K562 (cell line): ENCODE data around the gene ZC3HAV1L. TPM values are rescaled to one million over a fixed set of nuclear protein-coding genes. Genes with fewer than 3 reads are reported as not detected.
A peak's percentile ranks its signal among the peaks of the same experiment; 100 is the strongest.

Source experiments
- DPF2 ChIP-seq: fragments of 450-650 bp; IDR thresholded peaks from 2 replicates; pipeline ENCODE4 v1.6.1; 2016
- ELF2 ChIP-seq: fragments of 250-450 bp; sonication (Bioruptor Pico); IDR thresholded peaks from 2 replicates; pipeline ENCODE4 v1.5.0; 2021; ENCODE audit warnings: mild to moderate bottlenecking
- FIP1L1 ChIP-seq: fragments of 200-400 bp; formaldehyde crosslinking; IDR thresholded peaks from 2 replicates; pipeline ENCODE4 v1.6.1; 2018; ENCODE audit warnings: mild to moderate bottlenecking, low read depth, low read length; ENCODE audit not compliant: poor library complexity, severe bottlenecking
- FOXM1 ChIP-seq, 2 experiments: fragments of 450-650 bp in 1 of 2; sonication (generic) in 1 of 2; formaldehyde crosslinking in 1 of 2; IDR thresholded peaks; 2 replicates each; pipeline versions ENCODE4 v1.6.1 to v1.9.0; 2017 to 2022; ENCODE audit warnings: low read depth in 2 of 2, mild to moderate bottlenecking in 2 of 2, missing genetic modification reagents in 1 of 2, moderate library complexity in 1 of 2
- HNRNPK ChIP-seq: fragments of 200-400 bp; formaldehyde crosslinking; IDR thresholded peaks from one replicate; pipeline ENCODE4 v1.6.1; 2018; ENCODE audit warnings: mild to moderate bottlenecking, low read depth, low read length; ENCODE audit not compliant: poor library complexity, severe bottlenecking
- MTA3 ChIP-seq: fragments of 450-650 bp; formaldehyde crosslinking; IDR thresholded peaks from 2 replicates; pipeline ENCODE4 v1.6.1; 2017; ENCODE audit warnings: mild to moderate bottlenecking, borderline replicate concordance
- NCOR1 ChIP-seq: fragments of 450-650 bp; IDR thresholded peaks from 2 replicates; pipeline ENCODE4 v1.6.1; 2016; ENCODE audit warnings: mild to moderate bottlenecking, moderate library complexity
- NFXL1 ChIP-seq: fragments of 450-650 bp; formaldehyde crosslinking; IDR thresholded peaks from 2 replicates; pipeline ENCODE4 v1.4.0; 2021; ENCODE audit warnings: mild to moderate bottlenecking
- PML ChIP-seq: IDR thresholded peaks from 2 replicates; pipeline ENCODE4 v1.6.1; 2012; ENCODE audit warnings: low read length, inconsistent platforms
- POLR2A ChIP-seq: fragments of 450-650 bp; conservative IDR thresholded peaks from 2 replicates; pipeline ENCODE4 v1.6.1; 2016
- RHOXF2B ChIP-seq: fragments of 250-450 bp; sonication (Bioruptor Pico); conservative IDR thresholded peaks from 2 replicates; pipeline ENCODE4 v1.5.1; 2021
- SIRT6 ChIP-seq: IDR thresholded peaks from one replicate; pipeline ENCODE4 v1.6.1; 2012; ENCODE audit warnings: low read depth, mild to moderate bottlenecking, control low read depth, inconsistent platforms, low read length, moderate library complexity
- SOX6 ChIP-seq: fragments of 450-650 bp; IDR thresholded peaks from 2 replicates; pipeline ENCODE4 v1.6.1; 2014; ENCODE audit warnings: mild to moderate bottlenecking
- TAF1 ChIP-seq: IDR thresholded peaks from 2 replicates; pipeline ENCODE4 v1.6.1; 2011; ENCODE audit warnings: mild to moderate bottlenecking, low read length, moderate library complexity; ENCODE audit not compliant: insufficient read depth, control insufficient read depth, severe bottlenecking; ENCODE audit errors: extremely low read depth
- TEAD4 ChIP-seq, 2 experiments: sonication (generic) in 1 of 2; formaldehyde crosslinking in 1 of 2; IDR thresholded peaks; 2 replicates each; pipeline versions ENCODE4 v1.6.1 to v1.8.0; 2012 to 2022; ENCODE audit warnings: borderline replicate concordance in 1 of 2, inconsistent platforms in 1 of 2, low read length in 1 of 2, mild to moderate bottlenecking in 1 of 2, missing genetic modification reagents in 1 of 2
- XRCC5 ChIP-seq: fragments of 200-400 bp; formaldehyde crosslinking; IDR thresholded peaks from 2 replicates; pipeline ENCODE4 v1.6.1; 2017; ENCODE audit warnings: low read depth, mild to moderate bottlenecking, low read length
- ZBTB5 ChIP-seq: fragments of 450-650 bp; IDR thresholded peaks from 2 replicates; pipeline ENCODE4 v1.6.1; 2017; ENCODE audit warnings: antibody characterized with exemption
- ZNF133 ChIP-seq: fragments of 250-450 bp; sonication (Bioruptor Pico); IDR thresholded peaks from 2 replicates; pipeline ENCODE4 v1.4.0; 2020; ENCODE audit warnings: mild to moderate bottlenecking
- ZNF140 ChIP-seq: fragments of 250-450 bp; sonication (Bioruptor Pico); IDR thresholded peaks from 2 replicates; pipeline ENCODE4 v1.8.0; 2021; ENCODE audit warnings: moderate library complexity, mild to moderate bottlenecking, inconsistent platforms
- ZNF224 ChIP-seq: sonication (generic); formaldehyde crosslinking; IDR thresholded peaks from 2 replicates; pipeline ENCODE4 v1.8.0; 2022; ENCODE audit warnings: mild to moderate bottlenecking, missing genetic modification reagents
- ZNF239 ChIP-seq: fragments of 250-450 bp; sonication (Bioruptor Pico); IDR thresholded peaks from 2 replicates; pipeline ENCODE4 v1.4.0; 2020; ENCODE audit warnings: mild to moderate bottlenecking
- ZNF436 ChIP-seq: fragments of 250-450, 450-650 bp; sonication (Bioruptor Pico); formaldehyde crosslinking; IDR thresholded peaks from 2 replicates; pipeline ENCODE4 v1.7.0; 2020; ENCODE audit warnings: mild to moderate bottlenecking
- ZNF518B ChIP-seq: fragments of 250-450 bp; sonication (Bioruptor Pico); IDR thresholded peaks from 2 replicates; pipeline ENCODE4 v1.5.0; 2021; ENCODE audit warnings: mild to moderate bottlenecking, moderate library complexity
- polyA plus RNA-seq, 8 experiments: library from polyadenylated mRNA; depleted of rRNA in 4 of 8; stranded (reverse) in 5 of 8; unstranded in 3 of 8; fragments of >200 nt; fragmentation: Nextera tagmentation in 2 of 8; fragmentation: Illumina TruSeq in 1 of 8; extraction: Ambion mirVana in 2 of 8; extraction: Trizol in 1 of 8; gene quantifications; 2 replicates each; pipeline versions ENCODE4 v1.2.1 to v1.2.3, GENCODE V29; 2011 to 2014; ENCODE audit warnings: inconsistent platforms in 1 of 8, missing spikeins in 1 of 8
- total RNA-seq, 7 experiments: library from RNA; depleted of rRNA in 6 of 7; stranded (reverse); fragments of >200 nt in 6 of 7; fragmentation: Illumina TruSeq in 2 of 7; extraction: Trizol in 2 of 7; gene quantifications; 2 replicates each; pipeline versions ENCODE4 v1.2.1 to v1.2.3, GENCODE V29; 2011 to 2021; ENCODE audit warnings: low replicate concordance in 1 of 7

The ZC3HAV1L gene
- total and polyA plus RNA-seq, 9 of the 15 experiments (the other 6 are each of a cell fraction or from before 2014, with no cell fraction given), result not detected

- no peak for TF ChIP-seq XRCC5
- no peak for TF ChIP-seq ZNF436 (CRISPR knock-in tag)
- TF ChIP-seq ZNF239 (CRISPR knock-in tag), result no peak; the same call in 1 of the 2 replicates
- no peak for TF ChIP-seq ZNF518B (CRISPR knock-in tag)
- no peak for TF ChIP-seq HNRNPK
- TF ChIP-seq ZBTB5, result no peak
- no peak for TF ChIP-seq ZNF133 (CRISPR knock-in tag)
- TF ChIP-seq TAF1, result peak; percentile 24
- peak; percentile 90 for TF ChIP-seq PML
- peak; percentile 67 for TF ChIP-seq MTA3
- peak; percentile 85 for TF ChIP-seq ELF2 (CRISPR knock-in tag)
- no peak for TF ChIP-seq SIRT6
- no peak for TF ChIP-seq POLR2A
- TF ChIP-seq ZNF224, result no peak
- peak; percentile 82 for TF ChIP-seq FOXM1 (IDR thresholded peaks at IDR 0.05; ENCODE audit: low read depth)
- 0 out of 2 replicates have a peak, but pooled peaks have one; percentile 20 for TF ChIP-seq FOXM1 (CRISPR knock-in tag; IDR thresholded peaks at IDR 0.05; ENCODE audit: low read depth)
- no peak for TF ChIP-seq FIP1L1
- TF ChIP-seq NCOR1, result peak; percentile 93
- TF ChIP-seq ZNF140 (CRISPR knock-in tag), result no peak
- TF ChIP-seq SOX6, result peak; percentile 96
- TF ChIP-seq TEAD4 (IDR thresholded peaks at IDR 0.05; ENCODE audit: low read length), result peak; percentile 96
- no peak for TF ChIP-seq TEAD4 (CRISPR knock-in tag; IDR thresholded peaks at IDR 0.05; ENCODE audit: borderline replicate concordance)
- peak; percentile 100 for TF ChIP-seq DPF2
- TF ChIP-seq RHOXF2B (CRISPR knock-in tag), result no peak
- no peak for TF ChIP-seq NFXL1 (CRISPR knock-in tag)
Observed at GRCh38 chr7:139043823-139044812, 8.3 kb upstream of the ZC3HAV1L start (continued).
